NOMO-1 treated with dmso at 0.1 percent for 144 hours (cell line): ENCODE data around the gene RNF4.

ENCODE experiments used
- DNase-seq: peaks from one replicate; lab custom pipeline; 2025; ENCODE audit not compliant: unreplicated experiment; lab: John Stamatoyannopoulos, UW

Gene RNF4

GRCh38 chr4:2437475-2438215 lies 31.3 kb upstream of the RNF4 start:
- DNase-seq = no peak

GRCh38 chr4:2438822-2439718 lies 29.8 kb upstream of the RNF4 start:
- no peak for DNase-seq

GRCh38 chr4:2441393-2442174 lies 27.3 kb upstream of the RNF4 start:
- peak; percentile 82 for DNase-seq

GRCh38 chr4:2442175-2442993 lies 26.5 kb upstream of the RNF4 start:
- no peak for DNase-seq

- no peak for DNase-seq
These were observed 25.7 kb upstream of the RNF4 start for GRCh38 chr4:2443061-2443730.

- DNase-seq = no peak
These were observed 24.8 kb upstream of the RNF4 start for GRCh38 chr4:2443956-2444740.

GRCh38 chr4:2445130-2445529 lies 23.8 kb upstream of the RNF4 start:
- no peak for DNase-seq

GRCh38 chr4:2445571-2445970 lies 23.3 kb upstream of the RNF4 start:
- DNase-seq = no peak

- DNase-seq = no peak
These were observed 22.0 kb upstream of the RNF4 start for GRCh38 chr4:2446656-2447564.

GRCh38 chr4:2448589-2448988 lies 20.3 kb upstream of the RNF4 start:
- no peak for DNase-seq

GRCh38 chr4:2449051-2449450 lies 19.9 kb upstream of the RNF4 start:
- no peak for DNase-seq

GRCh38 chr4:2449511-2450392 lies 19.2 kb upstream of the RNF4 start:
- no peak for DNase-seq

GRCh38 chr4:2450394-2451035 lies 18.4 kb upstream of the RNF4 start:
- DNase-seq = no peak

- DNase-seq = no peak
These were observed 17.8 kb upstream of the RNF4 start for GRCh38 chr4:2451036-2451520.

- no peak for DNase-seq
These were observed 16.8 kb upstream of the RNF4 start for GRCh38 chr4:2451821-2452785.
